ENCODE data around the gene FUT3.

FUT3 gene

DNA sequence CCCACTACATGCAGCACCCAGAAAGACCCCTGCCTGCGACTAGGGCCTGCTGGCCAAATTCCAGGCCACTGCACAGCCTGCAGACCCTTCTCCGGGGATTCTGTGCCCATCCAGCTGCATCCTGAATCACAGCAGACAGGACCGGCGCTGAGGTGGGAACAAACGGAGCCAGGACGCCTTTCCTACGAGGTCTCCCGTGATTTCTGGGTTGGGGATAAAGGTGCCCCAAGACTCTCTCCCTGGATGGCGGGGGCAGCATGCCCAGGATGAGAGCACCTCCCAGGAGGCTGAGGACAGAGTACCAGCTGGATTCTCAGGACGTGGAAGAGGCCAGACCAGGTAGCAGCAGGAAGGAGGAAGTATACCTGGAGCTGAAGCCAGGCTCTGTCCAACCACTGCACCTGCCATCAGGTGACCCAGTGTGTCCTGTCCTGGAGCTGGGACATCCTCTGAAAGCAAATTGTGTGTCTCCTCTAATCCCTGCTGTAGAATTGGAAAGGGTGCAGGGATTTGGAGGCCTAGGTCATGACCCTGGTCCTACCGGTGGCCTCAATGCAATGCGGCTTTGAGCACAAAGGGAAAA, 22.5 kb upstream of the FUT3 start:
- Histone ChIP-seq H2AFZ (ENCODE audit: low read depth, low read length) (no peak overlapping the region), H3K9me3 (ENCODE audit: insufficient read depth, low read length) (no peaks in the 10 kb centered on the region), H3K79me2 (ENCODE audit: low read length) (no peaks in the 10 kb centered on the region), H4K20me1 (ENCODE audit: insufficient read depth, low read length) (no peaks in the 10 kb centered on the region), H3K4me1 (ENCODE audit: low read length) (no peaks in the 10 kb centered on the region), H3K4me2 (ENCODE audit: low read length) (no peak overlapping the region), H3K9ac (ENCODE audit: low read length) (no peak overlapping the region), H3K4me3 (ENCODE audit: low read length) (no peak overlapping the region), H3K27ac (ENCODE audit: low read length) (no peak overlapping the region), H3K27me3 (ENCODE audit: low read depth, low read length) (no peaks in the 10 kb centered on the region), H3K36me3 (replicated peaks; ENCODE audit: low read depth, low read length) (no peaks in the 10 kb centered on the region)
- TF ChIP-seq, protein P1, sequence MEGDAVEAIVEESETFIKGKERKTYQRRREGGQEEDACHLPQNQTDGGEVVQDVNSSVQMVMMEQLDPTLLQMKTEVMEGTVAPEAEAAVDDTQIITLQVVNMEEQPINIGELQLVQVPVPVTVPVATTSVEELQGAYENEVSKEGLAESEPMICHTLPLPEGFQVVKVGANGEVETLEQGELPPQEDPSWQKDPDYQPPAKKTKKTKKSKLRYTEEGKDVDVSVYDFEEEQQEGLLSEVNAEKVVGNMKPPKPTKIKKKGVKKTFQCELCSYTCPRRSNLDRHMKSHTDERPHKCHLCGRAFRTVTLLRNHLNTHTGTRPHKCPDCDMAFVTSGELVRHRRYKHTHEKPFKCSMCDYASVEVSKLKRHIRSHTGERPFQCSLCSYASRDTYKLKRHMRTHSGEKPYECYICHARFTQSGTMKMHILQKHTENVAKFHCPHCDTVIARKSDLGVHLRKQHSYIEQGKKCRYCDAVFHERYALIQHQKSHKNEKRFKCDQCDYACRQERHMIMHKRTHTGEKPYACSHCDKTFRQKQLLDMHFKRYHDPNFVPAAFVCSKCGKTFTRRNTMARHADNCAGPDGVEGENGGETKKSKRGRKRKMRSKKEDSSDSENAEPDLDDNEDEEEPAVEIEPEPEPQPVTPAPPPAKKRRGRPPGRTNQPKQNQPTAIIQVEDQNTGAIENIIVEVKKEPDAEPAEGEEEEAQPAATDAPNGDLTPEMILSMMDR (IDR thresholded peaks at IDR 0.05; ENCODE audit: low read depth, low read length): no peak
- no peak for TF ChIP-seq EZH2phosphoT487 (IDR thresholded peaks at IDR 0.05; ENCODE audit: low read depth)

DNA sequence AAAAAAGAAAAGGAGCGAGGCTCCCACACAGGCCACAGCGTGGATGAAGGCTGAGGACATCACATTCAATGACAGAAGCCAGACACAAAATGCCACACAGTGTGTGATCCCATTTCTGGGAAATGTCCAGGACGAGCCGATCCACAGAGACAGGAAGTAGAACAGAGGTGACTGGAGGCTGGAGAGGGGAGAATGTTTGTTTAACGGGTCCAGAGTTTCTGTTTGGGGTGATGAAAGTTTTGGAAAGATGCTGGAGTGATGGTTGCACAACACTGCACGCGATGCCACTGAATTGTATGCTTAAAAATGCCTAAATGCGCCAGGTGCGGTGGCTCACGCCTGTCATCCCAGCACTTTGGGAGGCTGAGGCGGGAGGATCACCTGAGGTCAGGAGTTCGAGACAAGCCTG, 19.7 kb upstream of the FUT3 start:
- H4K20me1 ChIP-seq (ENCODE audit: insufficient read depth, low read length): no peaks in the 10 kb centered on the region
- no peak for TF ChIP-seq EZH2phosphoT487 (IDR thresholded peaks at IDR 0.05; ENCODE audit: low read depth)
- TF ChIP-seq, protein P1 (IDR thresholded peaks at IDR 0.05; ENCODE audit: low read depth, low read length): no peak
- no peaks in the 10 kb centered on the region for H3K9me3 ChIP-seq (ENCODE audit: insufficient read depth, low read length)
- no peak overlapping the region for H3K4me2 ChIP-seq (ENCODE audit: low read length)
- H3K4me3 ChIP-seq (ENCODE audit: low read length): no peak overlapping the region
- no peaks in the 10 kb centered on the region for H3K36me3 ChIP-seq (replicated peaks; ENCODE audit: low read depth, low read length)
- H3K27ac ChIP-seq (ENCODE audit: low read length): no peak overlapping the region
- H3K27me3 ChIP-seq (ENCODE audit: low read depth, low read length): no peaks in the 10 kb centered on the region; the same call in 1 of the 2 replicates
- no peak overlapping the region for H3K9ac ChIP-seq (ENCODE audit: low read length)
- H3K79me2 ChIP-seq (ENCODE audit: low read length): no peaks in the 10 kb centered on the region
- H2AFZ ChIP-seq (ENCODE audit: low read depth, low read length): no peak overlapping the region
- no peaks in the 10 kb centered on the region for H3K4me1 ChIP-seq (ENCODE audit: low read length)

GRCh38 chr19:5867201-5868136, 16.2 kb upstream of the FUT3 start:
- H3K4me1 ChIP-seq (ENCODE audit: low read length): no peaks in the 10 kb centered on the region
- no peaks in the 10 kb centered on the region for H3K36me3 ChIP-seq (replicated peaks; ENCODE audit: low read depth, low read length)
- H3K4me2 ChIP-seq (ENCODE audit: low read length): no peak overlapping the region
- no peaks in the 10 kb centered on the region; the same call in 1 of the 2 replicates for H3K27me3 ChIP-seq (ENCODE audit: low read depth, low read length)
- no peaks in the 10 kb centered on the region for H3K9me3 ChIP-seq (ENCODE audit: insufficient read depth, low read length)
- no peak overlapping the region for H3K27ac ChIP-seq (ENCODE audit: low read length)
- H3K79me2 ChIP-seq (ENCODE audit: low read length): no peaks in the 10 kb centered on the region
- H4K20me1 ChIP-seq (ENCODE audit: insufficient read depth, low read length): no peaks in the 10 kb centered on the region
- no peak for TF ChIP-seq EZH2phosphoT487 (IDR thresholded peaks at IDR 0.05; ENCODE audit: low read depth)
- no peak overlapping the region for H2AFZ ChIP-seq (ENCODE audit: low read depth, low read length)
- H3K4me3 ChIP-seq (ENCODE audit: low read length): no peak overlapping the region
- H3K9ac ChIP-seq (ENCODE audit: low read length): no peak overlapping the region

DNA sequence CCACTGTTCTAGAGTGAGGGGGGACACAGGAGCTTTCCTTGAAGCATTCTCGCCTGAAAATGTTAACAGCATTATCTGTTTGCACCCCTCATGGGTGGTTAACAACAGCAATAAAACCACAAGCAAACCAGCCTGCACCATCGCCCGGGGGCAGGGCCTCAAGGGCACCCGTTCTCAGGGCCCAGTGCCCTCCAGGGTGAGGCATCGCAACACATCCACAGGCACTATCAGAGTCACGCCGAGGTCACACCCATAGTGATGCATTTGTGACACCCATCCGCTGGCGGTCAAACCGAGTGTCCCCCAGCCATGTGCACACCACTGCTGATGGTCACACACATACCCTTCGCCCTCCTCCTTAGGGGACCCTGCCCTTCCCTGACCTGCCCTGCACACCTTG, 14.5 kb upstream of the FUT3 start:
- no peak overlapping the region for H3K4me3 ChIP-seq (ENCODE audit: low read length)
- no peak overlapping the region for H3K9ac ChIP-seq (ENCODE audit: low read length)
- no peaks in the 10 kb centered on the region; the same call in 1 of the 2 replicates for H3K27me3 ChIP-seq (ENCODE audit: low read depth, low read length)
- no peak overlapping the region for H3K4me2 ChIP-seq (ENCODE audit: low read length)
- no peak overlapping the region for H2AFZ ChIP-seq (ENCODE audit: low read depth, low read length)
- TF ChIP-seq, protein P1 (IDR thresholded peaks at IDR 0.05; ENCODE audit: low read depth, low read length): no peak
- no peak for TF ChIP-seq EZH2phosphoT487 (IDR thresholded peaks at IDR 0.05; ENCODE audit: low read depth)
- no peaks in the 10 kb centered on the region for H3K36me3 ChIP-seq (replicated peaks; ENCODE audit: low read depth, low read length)
- no peaks in the 10 kb centered on the region for H3K4me1 ChIP-seq (ENCODE audit: low read length)
- no peak overlapping the region for H3K27ac ChIP-seq (ENCODE audit: low read length)
- no peaks in the 10 kb centered on the region for H3K79me2 ChIP-seq (ENCODE audit: low read length)
- no peaks in the 10 kb centered on the region for H4K20me1 ChIP-seq (ENCODE audit: insufficient read depth, low read length)
- H3K9me3 ChIP-seq (ENCODE audit: insufficient read depth, low read length): no peaks in the 10 kb centered on the region

All from OCI-LY3 (cell line).